AG09309 (cell line): ENCODE results near the gene HOGA1.
"Not testable (repeated sequence)": the region's sequence is repeated elsewhere in the genome, so short reads cannot be mapped to it uniquely, and the experiment has no call there.

Source experiments
- DNase-seq: peaks from one replicate; pipeline ENCODE4 v3.0.0-alpha.2; 2010; ENCODE audit warnings: low read depth
- H3K4me3 ChIP-seq: 2 replicates; pipeline ENCODE4 v1.5.1; 2011; ENCODE audit warnings: mild to moderate bottlenecking, low read depth, low read length, moderate library complexity; ENCODE audit not compliant: control insufficient read depth
- TF ChIP-seq, protein P1 (sequence below): IDR thresholded peaks from 2 replicates; pipeline ENCODE4 v1.5.1; 2011; ENCODE audit warnings: mild to moderate bottlenecking, low read depth, low read length, inconsistent platforms; ENCODE audit not compliant: insufficient read depth, control insufficient read depth; ENCODE audit errors: missing control alignments

Gene HOGA1

GRCh38 chr10:97548828-97549455 lies 35.2 kb upstream of the HOGA1 start:
- no peak for DNase-seq
- TF ChIP-seq, protein P1, sequence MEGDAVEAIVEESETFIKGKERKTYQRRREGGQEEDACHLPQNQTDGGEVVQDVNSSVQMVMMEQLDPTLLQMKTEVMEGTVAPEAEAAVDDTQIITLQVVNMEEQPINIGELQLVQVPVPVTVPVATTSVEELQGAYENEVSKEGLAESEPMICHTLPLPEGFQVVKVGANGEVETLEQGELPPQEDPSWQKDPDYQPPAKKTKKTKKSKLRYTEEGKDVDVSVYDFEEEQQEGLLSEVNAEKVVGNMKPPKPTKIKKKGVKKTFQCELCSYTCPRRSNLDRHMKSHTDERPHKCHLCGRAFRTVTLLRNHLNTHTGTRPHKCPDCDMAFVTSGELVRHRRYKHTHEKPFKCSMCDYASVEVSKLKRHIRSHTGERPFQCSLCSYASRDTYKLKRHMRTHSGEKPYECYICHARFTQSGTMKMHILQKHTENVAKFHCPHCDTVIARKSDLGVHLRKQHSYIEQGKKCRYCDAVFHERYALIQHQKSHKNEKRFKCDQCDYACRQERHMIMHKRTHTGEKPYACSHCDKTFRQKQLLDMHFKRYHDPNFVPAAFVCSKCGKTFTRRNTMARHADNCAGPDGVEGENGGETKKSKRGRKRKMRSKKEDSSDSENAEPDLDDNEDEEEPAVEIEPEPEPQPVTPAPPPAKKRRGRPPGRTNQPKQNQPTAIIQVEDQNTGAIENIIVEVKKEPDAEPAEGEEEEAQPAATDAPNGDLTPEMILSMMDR: no peak
- no peak overlapping the region for H3K4me3 ChIP-seq

DNA sequence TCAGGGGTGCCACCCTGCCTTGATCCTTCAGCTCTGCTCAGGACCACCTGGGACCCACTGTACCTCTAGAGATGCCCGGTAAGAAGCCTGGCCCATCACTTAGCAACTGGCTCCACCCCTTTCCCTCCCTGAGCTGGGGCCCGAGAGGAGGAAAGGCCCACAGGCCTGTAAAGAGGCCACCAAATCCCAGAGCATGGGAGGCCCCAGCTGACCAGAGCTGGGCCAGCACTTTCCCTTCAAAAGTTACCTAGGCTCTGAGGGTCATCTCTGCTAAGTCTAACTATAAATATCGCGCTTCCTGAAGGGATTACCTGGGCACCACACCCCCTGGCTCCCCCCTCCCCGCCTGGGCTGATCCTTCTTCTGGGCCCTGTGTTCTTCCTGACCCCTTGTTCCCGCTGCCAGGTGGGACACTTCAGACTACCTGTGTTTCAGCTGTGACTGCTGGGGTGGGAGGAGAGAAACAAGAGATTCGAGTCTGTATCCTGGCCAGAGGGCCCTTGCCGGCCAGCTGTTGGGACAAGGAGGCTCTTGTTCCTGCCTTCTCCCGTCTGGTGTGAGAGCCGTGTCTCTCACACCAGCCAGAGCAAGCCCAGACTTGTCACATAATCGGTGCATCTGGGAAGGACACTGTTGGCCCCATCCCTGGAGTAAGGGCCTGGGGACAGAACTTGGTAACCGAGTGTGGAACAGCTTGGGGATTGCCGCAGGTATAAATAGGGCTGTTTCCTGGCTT lies 34.4 kb upstream of the HOGA1 start:
- DNase-seq: no peak
- no peak overlapping the region for H3K4me3 ChIP-seq
- TF ChIP-seq, protein P1: no peak

DNA sequence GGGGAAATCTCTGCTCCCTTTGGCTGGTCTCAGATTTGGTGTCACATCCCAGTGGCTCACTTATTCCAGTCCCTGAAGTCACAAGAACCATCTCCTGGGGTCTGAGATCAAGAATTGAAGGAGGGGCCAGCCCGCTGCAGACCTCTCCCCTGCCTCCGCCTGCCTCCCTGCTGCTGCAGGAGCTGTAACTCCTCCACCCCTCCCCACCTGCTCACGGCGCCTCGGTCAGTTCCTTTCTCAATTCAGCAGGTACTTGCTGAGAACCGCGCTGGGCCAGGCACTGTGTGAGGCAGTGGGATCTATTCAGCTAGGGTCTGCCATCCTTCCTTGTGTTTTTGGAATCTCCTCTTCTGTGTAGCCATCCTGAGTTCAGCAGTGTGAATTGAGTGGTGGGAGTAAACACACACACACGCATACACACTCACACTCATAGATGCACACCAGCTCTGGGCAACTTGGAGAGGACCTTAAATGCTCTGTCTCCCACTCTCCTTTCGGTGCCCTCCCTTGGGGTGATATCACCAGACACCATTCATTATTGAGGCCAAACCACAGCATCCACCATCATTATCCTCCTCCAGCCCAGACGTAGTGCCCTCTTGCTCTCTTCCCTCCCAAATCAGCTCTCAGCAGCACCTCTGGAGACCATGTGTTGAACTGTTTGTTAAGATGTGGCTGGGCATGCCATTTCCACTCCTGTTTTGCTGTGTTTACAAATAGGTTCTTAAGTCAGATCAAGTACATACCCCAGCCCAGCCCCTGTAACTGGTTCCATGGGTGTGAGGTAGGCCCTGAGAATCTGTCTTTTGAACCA lies 33.6 kb upstream of the HOGA1 start:
- TF ChIP-seq, protein P1: no peak

DNA sequence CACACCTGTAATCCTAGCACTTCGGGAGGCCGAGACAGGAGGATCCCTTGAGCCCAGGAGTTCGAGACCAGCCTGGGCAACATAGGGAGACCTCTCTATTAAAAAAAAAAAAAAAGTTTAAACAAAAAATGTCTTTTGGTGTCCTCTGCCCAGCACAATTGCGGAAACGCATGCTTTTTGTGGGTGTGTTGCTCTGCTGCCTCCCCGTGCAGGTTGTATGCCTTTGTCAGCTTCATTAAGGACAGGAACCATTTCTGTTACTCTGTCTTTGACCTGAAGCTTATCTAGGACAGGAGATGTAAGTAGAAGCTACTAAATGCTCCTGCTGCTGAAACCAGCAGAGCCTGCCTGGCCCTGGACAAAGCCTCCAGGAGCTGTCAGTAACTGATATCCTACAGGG lies 32.9 kb upstream of the HOGA1 start:
- TF ChIP-seq, protein P1: no peak
- DNase-seq: no peak
- H3K4me3 ChIP-seq: no peak overlapping the region

More for the DNA sequence above, 33.6 kb upstream of the HOGA1 start:
- no peak overlapping the region for H3K4me3 ChIP-seq
- DNase-seq: no peak

- DNase-seq: no peak
- H3K4me3 ChIP-seq: no peak overlapping the region
These were observed 30.6 kb upstream of the HOGA1 start for GRCh38 chr10:97553575-97554031.

DNA sequence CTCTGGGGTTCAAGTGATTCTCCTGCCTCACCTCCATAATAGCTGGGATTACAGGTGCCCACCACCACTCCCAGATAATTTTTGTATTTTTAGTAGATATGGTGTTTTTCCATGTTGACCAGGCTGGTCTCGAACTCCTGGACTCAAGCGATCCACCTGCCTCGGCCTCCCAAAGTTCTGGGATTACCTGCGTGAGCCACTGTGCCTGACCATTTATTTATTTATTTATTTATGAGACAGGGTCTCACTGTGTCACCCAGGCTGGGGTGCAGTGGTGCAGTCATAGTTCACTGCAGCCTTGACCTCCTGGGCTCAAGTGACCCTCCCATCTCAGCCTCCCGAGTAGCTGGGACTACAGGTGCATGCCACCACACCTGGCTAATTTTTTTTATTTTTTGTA lies 29.9 kb upstream of the HOGA1 start:
- not testable (repeated sequence) for DNase-seq, H3K4me3 ChIP-seq

More at GRCh38 chr10:97553575-97554031, 30.6 kb upstream of the HOGA1 start:
- TF ChIP-seq, protein P1: peak; percentile 94

DNA sequence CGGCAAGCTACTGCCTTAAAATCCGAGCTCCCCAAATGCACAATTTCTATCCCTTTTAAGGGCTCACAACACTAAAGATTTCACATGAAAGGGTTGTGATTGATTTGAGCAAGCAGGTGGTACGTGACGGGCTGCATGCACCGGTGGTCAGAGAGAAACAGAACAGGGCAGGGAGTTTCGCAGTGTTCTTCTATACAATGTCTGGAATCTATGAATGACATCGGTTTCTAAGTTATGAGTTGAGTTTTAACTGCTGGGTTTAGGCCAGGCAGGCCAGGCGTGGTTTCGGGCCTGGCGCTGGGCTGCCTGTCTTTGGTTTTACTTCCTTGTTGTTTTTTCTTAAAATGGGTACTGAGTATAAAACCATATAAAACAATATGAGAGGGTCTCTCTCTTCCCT lies 28.6 kb upstream of the HOGA1 start:
- DNase-seq, H3K4me3 ChIP-seq: not testable (repeated sequence)

GRCh38 chr10:97560731-97561381 lies 23.3 kb upstream of the HOGA1 start:
- DNase-seq: not testable (repeated sequence)

GRCh38 chr10:97561386-97562077 lies 22.7 kb upstream of the HOGA1 start:
- not testable (repeated sequence) for DNase-seq, H3K4me3 ChIP-seq

More at GRCh38 chr10:97560731-97561381, 23.3 kb upstream of the HOGA1 start:
- peak overlapping the region; percentile 23 for H3K4me3 ChIP-seq

DNA sequence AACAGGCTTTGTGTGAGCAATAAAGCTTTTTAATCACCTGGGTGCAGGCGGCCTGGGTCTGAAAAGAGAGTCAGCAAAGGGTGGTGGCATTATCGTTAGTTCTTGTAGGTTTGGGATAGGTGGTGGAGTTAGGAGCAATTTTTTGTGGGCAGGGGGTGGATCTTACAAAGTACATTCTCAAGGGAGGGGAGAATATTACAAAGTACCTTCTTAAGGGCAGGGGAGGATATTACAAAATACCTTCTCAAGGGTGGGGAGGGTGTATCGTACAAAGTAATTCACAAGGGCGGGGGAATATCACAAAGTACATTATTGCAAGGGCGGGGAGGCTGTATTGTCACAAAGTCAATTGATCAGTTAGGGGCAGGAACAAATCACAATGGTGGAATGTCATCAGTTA lies 21.9 kb upstream of the HOGA1 start:
- DNase-seq, H3K4me3 ChIP-seq: not testable (repeated sequence)
